HCT116 (cell line): ENCODE results near the gene SCUBE2.

ENCODE experiments used
- ATF3 ChIP-seq: IDR thresholded peaks from 2 replicates; pipeline ENCODE4 v1.6.1; 2012
- CTCF ChIP-seq, 3 experiments: fragments of 200-600 bp in 1 of 3; sonication (generic) in 1 of 3; IDR thresholded peaks in 2 of 3; conservative IDR thresholded peaks in 1 of 3; 2 replicates each; pipeline ENCODE4 v1.5.1; 2012 to 2017; ENCODE audit warnings: low read depth in 2 of 3, low read length in 2 of 3, antibody characterized with exemption in 1 of 3, borderline replicate concordance in 1 of 3, control low read depth in 1 of 3, mild to moderate bottlenecking in 1 of 3, mixed read lengths in 1 of 3, mixed run types in 1 of 3, moderate library complexity in 1 of 3; ENCODE audit not compliant: insufficient read depth in 1 of 3
- EZH2 ChIP-seq: fragments of 200-600 bp; sonication (generic); IDR thresholded peaks from 2 replicates; pipeline ENCODE4 v1.6.1; 2017; ENCODE audit warnings: antibody characterized with exemption, mixed run types
- EZH2phosphoT487 ChIP-seq: fragments of 200-600 bp; IDR thresholded peaks from 2 replicates; pipeline ENCODE4 v1.6.1; 2018; ENCODE audit warnings: antibody characterized with exemption, borderline replicate concordance
- MAX ChIP-seq: IDR thresholded peaks from 2 replicates; pipeline ENCODE4 v1.6.1; 2012
- POLR2A ChIP-seq: IDR thresholded peaks from 2 replicates; pipeline ENCODE4 v1.7.0; 2011; ENCODE audit warnings: borderline replicate concordance; ENCODE audit not compliant: insufficient read depth, insufficient read length; ENCODE audit errors: extremely low read depth
- POLR2AphosphoS5 ChIP-seq: IDR thresholded peaks from 2 replicates; pipeline ENCODE4 v1.6.1; 2011; ENCODE audit warnings: mild to moderate bottlenecking, low read depth, low read length, moderate library complexity
- REST ChIP-seq: IDR thresholded peaks from 2 replicates; pipeline ENCODE4 v1.6.1; 2012; ENCODE audit warnings: low read depth
- TCF7L2 ChIP-seq: IDR thresholded peaks from 2 replicates; pipeline ENCODE4 v1.7.0; 2011; ENCODE audit warnings: borderline replicate concordance, inconsistent platforms; ENCODE audit not compliant: insufficient read depth, insufficient read length; ENCODE audit errors: extremely low read depth
- YY1 ChIP-seq: IDR thresholded peaks from 2 replicates; pipeline ENCODE4 v1.6.1; 2011; ENCODE audit warnings: low read length, low read depth, moderate library complexity, mild to moderate bottlenecking; ENCODE audit not compliant: insufficient replicate concordance; ENCODE audit errors: extremely low read depth

GRCh38 chr11:9069256-9069655 lies 22.1 kb downstream of the SCUBE2 start:
- no peak for TF ChIP-seq EZH2
- no peak for TF ChIP-seq REST
- no peak for TF ChIP-seq POLR2A
- no peak for TF ChIP-seq POLR2AphosphoS5
- no peak for TF ChIP-seq YY1
- TF ChIP-seq ATF3, result no peak
- no peak for TF ChIP-seq CTCF (IDR thresholded peaks at IDR 0.05 in 2 of 3, conservative IDR thresholded peaks at IDR 0.05 in 1 of 3; ENCODE audit: borderline replicate concordance in 1 of 3, insufficient read depth in 1 of 3, low read depth in 2 of 3, low read length in 2 of 3)
- TF ChIP-seq MAX, result no peak
- TF ChIP-seq EZH2phosphoT487, result no peak
- TF ChIP-seq TCF7L2, result no peak
